RWPE2 (cell line): ENCODE data around the gene OGG1.

Experiments used
- ATAC-seq: fragments of 200-7000 bp; cut with Tn5 transposase; 3 replicates; pipeline ENCODE4 v1.9.1; 2021; ENCODE audit warnings: low read depth
- DNase-seq: peaks from one replicate; pipeline ENCODE4 v3.0.0-alpha.2; 2020; ENCODE audit warnings: low spot score
- H3K27ac ChIP-seq: fragments of 450-650 bp; 2 replicates; pipeline ENCODE4 v1.5.1; 2017; ENCODE audit warnings: mild to moderate bottlenecking; ENCODE audit not compliant: poor library complexity, severe bottlenecking
- H3K27me3 ChIP-seq: fragments of 250-450 bp; sonication (Bioruptor Pico); 2 replicates; pipeline ENCODE4 v1.5.1; 2021; ENCODE audit warnings: mild to moderate bottlenecking, moderate library complexity; ENCODE audit not compliant: insufficient read depth, poor library complexity, severe bottlenecking
- H3K36me3 ChIP-seq: fragments of 250-450 bp; sonication (Bioruptor Pico); 2 replicates; pipeline ENCODE4 v1.5.1; 2020; ENCODE audit warnings: low read depth, mild to moderate bottlenecking, moderate library complexity
- H3K4me1 ChIP-seq: fragments of 250-450 bp; sonication (Bioruptor Pico); 2 replicates; pipeline ENCODE4 v1.5.1; 2021; ENCODE audit warnings: mild to moderate bottlenecking, moderate library complexity; ENCODE audit not compliant: insufficient read depth, poor library complexity, severe bottlenecking
- H3K4me3 ChIP-seq: fragments of 250-450 bp; sonication (Bioruptor Pico); 2 replicates; pipeline ENCODE4 v1.5.1; 2021; ENCODE audit warnings: mild to moderate bottlenecking, moderate library complexity; ENCODE audit not compliant: severe bottlenecking
- H3K9me3 ChIP-seq: fragments of 250-450 bp; sonication (Bioruptor Pico); 2 replicates; pipeline ENCODE4 v1.5.1; 2021; ENCODE audit warnings: mild to moderate bottlenecking, moderate library complexity; ENCODE audit not compliant: severe bottlenecking
- TF ChIP-seq, protein P1 (sequence below): fragments of 450-650 bp; IDR thresholded peaks from one replicate; pipeline ENCODE4 v1.5.1; 2017; ENCODE audit warnings: mild to moderate bottlenecking, moderate library complexity; ENCODE audit not compliant: poor library complexity, severe bottlenecking

The OGG1 gene

GRCh38 chr3:9776896-9777693 lies 27.3 kb downstream of the OGG1 start:
- Histone ChIP-seq H3K27me3 (no peaks in the 10 kb centered on the region), H3K4me3 (no peak overlapping the region), H3K9me3 (no peaks in the 10 kb centered on the region), H3K36me3 (peaks cover 6% of the 10 kb centered on the region), H3K4me1 (no peaks in the 10 kb centered on the region), H3K27ac (no peak overlapping the region)
- DNase-seq (no peak), ATAC-seq (no peak)
- TF ChIP-seq, protein P1, sequence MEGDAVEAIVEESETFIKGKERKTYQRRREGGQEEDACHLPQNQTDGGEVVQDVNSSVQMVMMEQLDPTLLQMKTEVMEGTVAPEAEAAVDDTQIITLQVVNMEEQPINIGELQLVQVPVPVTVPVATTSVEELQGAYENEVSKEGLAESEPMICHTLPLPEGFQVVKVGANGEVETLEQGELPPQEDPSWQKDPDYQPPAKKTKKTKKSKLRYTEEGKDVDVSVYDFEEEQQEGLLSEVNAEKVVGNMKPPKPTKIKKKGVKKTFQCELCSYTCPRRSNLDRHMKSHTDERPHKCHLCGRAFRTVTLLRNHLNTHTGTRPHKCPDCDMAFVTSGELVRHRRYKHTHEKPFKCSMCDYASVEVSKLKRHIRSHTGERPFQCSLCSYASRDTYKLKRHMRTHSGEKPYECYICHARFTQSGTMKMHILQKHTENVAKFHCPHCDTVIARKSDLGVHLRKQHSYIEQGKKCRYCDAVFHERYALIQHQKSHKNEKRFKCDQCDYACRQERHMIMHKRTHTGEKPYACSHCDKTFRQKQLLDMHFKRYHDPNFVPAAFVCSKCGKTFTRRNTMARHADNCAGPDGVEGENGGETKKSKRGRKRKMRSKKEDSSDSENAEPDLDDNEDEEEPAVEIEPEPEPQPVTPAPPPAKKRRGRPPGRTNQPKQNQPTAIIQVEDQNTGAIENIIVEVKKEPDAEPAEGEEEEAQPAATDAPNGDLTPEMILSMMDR = no peak

DNA sequence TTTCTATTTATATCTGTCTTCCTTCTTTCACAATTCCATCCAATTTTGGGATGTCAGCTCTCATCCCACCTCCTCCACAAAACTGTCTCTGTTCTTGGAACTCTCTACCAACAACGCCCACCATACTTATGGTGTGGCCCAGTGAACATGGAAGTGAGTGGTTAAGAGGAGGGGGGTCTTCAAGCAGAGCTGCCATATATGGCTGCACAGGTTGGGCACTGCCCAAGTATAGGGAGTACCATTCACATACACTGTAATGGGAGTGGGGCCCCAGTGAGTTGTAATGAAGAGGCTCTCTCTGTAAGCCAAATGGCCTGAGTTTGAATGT lies 27.9 kb downstream of the OGG1 start:
- H3K27ac ChIP-seq = no peak overlapping the region
- DNase-seq (no peak), ATAC-seq (no peak)
- no peaks in the 10 kb centered on the region for H3K9me3 ChIP-seq
- H3K4me3 ChIP-seq = no peak overlapping the region
- TF ChIP-seq, protein P1 = no peak
- H3K4me1 ChIP-seq = no peaks in the 10 kb centered on the region
- H3K36me3 ChIP-seq = peaks cover 10% of the 10 kb centered on the region
- no peaks in the 10 kb centered on the region for H3K27me3 ChIP-seq

GRCh38 chr3:9778143-9779074 lies 28.7 kb downstream of the OGG1 start:
- no peak overlapping the region for H3K4me3 ChIP-seq
- H3K36me3 ChIP-seq = peaks cover 17% of the 10 kb centered on the region
- no peaks in the 10 kb centered on the region for H3K9me3 ChIP-seq
- ATAC-seq (peak; percentile 55; the same call in 2 of the 3 replicates), DNase-seq (no peak)
- H3K27ac ChIP-seq = no peak overlapping the region
- no peaks in the 10 kb centered on the region for H3K4me1 ChIP-seq
- TF ChIP-seq, protein P1 = no peak
- H3K27me3 ChIP-seq = no peaks in the 10 kb centered on the region

DNA sequence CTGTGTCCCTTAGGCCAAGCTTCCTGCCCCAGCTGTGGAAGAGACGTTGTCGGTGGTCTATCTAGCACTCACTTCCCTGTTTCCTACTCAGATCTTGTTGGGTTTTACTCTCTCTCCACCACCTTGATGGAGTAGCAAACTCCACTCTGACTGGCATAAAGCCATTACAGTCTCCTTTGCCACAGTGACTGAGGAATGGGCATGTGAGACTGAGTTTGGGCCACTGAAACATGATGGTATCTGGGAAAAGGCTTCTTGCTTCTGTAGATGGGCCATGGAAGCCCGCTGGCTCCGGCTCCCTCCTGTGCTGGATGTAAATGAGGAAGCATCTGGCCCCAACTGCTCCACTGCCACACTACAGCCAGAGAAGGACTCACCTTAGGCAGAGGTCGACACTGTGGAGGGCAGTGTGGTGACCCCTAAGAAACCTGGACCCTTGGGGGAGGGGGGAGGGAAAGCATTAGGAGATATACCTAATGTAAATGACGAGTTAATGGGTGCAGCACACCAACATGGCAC lies 29.4 kb downstream of the OGG1 start:
- Histone ChIP-seq H3K9me3 (no peaks in the 10 kb centered on the region), H3K36me3 (peaks cover 24% of the 10 kb centered on the region), H3K27ac (no peak overlapping the region), H3K4me1 (no peaks in the 10 kb centered on the region), H3K4me3 (no peak overlapping the region), H3K27me3 (no peaks in the 10 kb centered on the region)
- DNase-seq (no peak), ATAC-seq (no peak)
- TF ChIP-seq, protein P1 = no peak
